ENCODE data around the gene CASZ1.

CASZ1 gene

DNA sequence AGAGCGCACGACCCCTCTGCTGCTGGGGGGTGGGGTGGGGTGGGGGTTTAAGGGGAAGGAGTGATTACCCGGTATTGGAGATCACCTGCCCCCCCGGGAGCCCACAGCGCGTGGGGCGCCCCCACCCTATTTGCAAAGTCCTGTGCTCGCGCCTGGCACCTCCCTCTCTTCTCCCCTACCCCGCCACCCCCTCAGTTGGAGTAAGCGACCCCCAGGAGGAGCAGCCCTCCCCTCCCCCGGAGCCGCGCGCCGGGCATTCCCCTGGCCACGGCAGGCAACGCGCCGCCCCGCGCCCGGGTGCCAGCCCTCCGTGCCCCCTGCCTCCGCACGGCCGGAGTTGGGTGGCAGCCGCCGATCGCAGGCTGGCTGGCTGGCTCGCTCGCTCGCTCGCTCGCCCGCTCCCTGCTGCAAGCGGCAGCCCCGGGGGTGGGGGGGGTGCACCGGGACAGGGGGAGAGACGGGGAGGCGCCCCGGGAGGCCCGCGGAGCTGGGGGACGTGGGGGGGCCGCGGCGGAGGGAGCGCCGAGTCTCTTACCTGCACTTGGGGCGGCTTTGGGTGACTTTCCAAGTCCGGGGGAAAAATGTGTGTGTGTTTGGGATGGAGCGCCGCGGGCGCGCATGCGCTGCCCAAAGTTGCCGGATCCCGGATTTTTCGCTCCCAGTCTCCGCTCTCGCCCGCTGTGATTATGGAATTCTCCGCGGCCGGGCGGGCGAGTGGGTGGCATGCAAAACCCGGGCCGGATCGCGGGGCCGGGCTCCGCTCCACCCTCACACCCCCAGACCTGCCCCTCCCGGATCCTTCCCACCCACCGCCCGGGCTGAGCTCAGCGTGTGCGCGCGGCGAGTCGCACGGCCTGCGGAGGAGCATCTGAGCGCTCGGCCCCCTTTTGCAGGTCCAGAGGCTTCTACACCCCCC, at the start of gene CASZ1:
TSS of gene CASZ1 (minus strand) at position 618 of the 916 bp plus-strand sequence. CDS start 102,757 bp downstream, outside the sequence.
- DNase-seq (ENCODE audit: low read depth) = no peak

DNA sequence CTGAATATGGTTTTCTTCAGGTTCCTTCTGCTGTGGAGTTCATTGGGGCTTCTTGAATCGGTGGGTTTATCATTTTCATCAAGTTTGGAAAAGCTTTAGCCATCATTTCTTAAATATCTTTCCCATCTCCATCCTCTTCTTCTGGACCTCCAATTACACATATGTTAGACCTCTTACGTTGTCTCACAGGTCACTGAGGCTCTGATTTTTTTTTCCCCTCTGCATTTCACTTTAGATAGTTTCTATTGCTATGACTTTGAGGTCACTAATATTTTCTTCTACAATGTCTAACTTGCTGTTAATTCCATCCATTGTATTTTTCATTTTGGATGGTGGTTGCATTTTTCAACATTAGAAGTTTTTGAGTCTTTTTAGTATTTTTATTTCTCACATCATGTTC, 47.3 kb upstream of the CASZ1 start:
- DNase-seq (ENCODE audit: low read depth) = no peak

DNA sequence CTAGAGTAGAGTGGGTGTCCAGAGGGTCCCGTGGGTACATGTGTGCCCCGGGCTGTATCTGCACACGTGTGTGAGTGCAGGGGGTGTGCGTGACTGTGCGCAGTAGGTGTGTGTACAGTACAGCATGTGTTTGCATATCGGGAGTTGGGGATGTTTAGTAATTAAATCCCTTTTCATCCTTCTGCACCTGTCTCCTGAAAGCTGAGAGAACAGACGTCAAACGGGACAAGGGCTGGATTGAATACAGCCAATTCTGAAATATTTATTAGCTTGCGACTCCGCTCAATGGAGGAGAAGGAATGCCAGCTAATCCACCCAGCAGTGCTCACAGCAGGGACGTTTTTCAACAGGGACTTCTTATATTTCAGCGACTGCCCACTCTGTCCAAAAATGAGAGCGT, 44.7 kb upstream of the CASZ1 start:
- no peak for DNase-seq (ENCODE audit: low read depth)

DNA sequence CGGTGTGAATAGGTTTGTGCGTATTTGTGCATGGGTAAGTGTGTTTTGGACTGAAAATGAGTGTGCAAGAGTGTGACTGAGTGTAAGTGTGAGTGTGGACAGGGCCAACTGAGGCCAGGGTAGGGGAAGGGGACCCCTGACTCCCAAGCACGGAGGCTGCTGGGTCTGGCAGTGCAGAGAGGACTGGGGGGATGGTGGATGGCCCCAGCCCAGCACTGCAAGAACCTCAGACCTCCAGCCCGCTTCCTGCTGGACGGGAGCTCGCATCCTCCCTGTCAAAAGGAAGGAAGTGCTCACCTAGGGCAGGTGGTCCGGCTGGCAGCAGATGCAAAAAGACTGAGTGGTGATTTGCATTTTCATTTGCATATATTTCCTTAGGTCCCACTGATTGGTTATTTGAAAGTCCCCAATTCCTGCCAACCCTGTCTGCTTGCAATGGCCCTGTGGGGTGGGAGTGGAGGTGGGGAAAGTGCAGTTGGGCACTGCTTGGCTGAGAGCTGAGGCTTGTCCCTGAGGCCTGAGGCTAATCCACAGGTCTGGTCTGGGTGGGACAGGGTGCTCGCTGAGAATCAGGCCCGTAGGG, 42.8 kb upstream of the CASZ1 start:
- no peak for DNase-seq (ENCODE audit: low read depth)

- DNase-seq (ENCODE audit: low read depth) = no peak
Observed at GRCh38 chr1:10838541-10838940, 42.1 kb upstream of the CASZ1 start.

DNA sequence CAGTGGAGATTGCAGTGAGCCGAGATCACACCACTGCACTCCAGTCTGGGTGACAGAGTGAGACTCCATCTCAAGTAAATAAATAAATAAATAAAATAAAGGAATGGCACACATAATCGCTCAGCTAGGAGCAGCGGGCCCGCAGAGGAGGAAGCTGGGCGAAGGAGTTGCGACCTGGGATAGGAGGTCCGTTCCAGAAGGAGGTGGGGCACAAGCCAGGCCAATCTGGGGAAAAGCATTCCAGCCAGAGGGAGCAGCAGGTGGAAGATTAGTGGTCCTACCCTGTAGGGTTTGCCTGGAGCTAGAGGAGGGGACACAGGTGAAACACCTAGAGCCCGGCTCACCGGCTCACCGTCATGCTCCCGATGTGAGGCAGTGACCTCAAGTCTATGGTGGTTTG, 40.3 kb upstream of the CASZ1 start:
- DNase-seq (ENCODE audit: low read depth) = no peak

DNA sequence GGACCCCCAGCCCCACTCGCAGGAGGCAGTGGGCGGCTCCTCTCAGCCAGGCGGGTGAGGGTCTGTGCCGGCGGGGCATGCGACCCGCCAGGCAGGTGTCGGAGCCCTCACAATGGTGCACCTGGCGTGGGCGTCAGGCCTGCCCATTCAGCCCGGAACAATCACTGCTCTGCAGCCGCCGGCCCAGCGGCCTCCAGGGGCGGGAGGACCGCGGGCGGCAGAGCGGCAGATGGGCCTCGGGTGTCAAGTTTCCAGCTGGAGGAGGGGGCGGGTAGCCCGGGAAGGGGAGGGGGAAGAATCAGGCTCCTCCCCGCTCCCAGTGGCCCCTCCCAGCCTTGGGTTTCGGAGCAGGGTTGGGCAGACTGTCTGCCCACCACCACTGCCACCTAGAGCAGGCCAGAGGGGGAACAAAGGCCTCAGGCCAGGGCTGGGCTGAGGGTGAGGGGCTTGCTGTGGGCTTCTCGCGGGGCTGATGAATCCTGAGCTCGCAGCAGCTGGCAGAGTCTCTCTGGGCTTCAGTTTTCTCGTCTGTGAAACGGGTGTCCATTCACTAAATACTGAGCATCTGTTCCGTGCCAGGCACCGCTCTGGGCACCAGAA, 39.5 kb upstream of the CASZ1 start:
- no peak for DNase-seq (ENCODE audit: low read depth)

DNA sequence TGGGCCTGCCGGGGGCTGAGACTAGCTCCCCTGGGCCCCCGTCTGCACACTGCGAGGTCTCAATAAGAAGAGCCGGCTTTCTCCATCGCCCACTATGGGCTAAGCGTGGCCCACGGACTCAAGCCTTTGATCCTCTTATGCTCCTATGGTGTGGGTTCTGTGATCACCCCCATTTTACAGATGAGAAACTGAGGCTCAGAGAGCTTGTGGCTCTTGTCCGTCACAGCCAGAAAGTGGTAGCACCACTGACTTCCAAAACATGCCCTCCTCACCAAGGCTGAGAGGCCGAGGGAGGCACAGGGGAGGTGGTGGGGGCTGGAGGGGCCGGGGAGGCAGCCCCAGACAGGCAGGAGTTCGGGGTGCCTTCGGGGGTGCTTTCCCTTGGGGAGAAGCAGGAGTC, 39.0 kb upstream of the CASZ1 start:
- no peak for DNase-seq (ENCODE audit: low read depth)

DNA sequence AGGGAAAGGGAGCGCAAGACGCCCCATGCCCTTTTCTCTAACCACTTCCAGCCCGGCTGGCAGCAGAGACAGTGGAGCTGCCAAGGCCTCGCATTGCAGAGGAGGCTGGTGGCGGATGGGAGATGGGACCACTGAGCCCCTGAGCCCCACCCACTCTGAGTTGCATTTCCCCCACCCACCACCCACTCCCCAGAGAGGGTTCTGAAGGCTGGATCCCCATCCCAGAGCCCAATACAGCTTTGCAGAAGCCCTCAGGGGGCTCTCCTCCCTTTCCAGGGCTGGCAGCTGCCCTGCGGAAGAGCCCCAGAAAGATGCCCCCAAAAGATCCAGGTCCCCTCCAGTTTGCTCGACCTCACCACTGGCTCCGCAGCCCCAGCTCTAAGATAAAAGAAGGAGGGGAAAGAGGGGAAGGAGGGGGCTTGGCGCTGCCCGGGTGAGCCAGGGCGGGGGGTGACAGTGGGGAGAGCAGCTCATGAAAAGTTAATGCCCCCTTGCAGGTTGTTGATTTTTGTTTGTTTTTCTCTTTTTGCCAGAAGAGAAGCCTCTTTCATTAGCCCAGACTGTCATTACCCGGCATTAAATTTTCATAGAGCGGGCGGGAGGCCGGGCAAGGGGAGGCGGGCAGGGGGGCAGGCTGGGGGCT, 38.4 kb upstream of the CASZ1 start:
- no peak for DNase-seq (ENCODE audit: low read depth)

DNA sequence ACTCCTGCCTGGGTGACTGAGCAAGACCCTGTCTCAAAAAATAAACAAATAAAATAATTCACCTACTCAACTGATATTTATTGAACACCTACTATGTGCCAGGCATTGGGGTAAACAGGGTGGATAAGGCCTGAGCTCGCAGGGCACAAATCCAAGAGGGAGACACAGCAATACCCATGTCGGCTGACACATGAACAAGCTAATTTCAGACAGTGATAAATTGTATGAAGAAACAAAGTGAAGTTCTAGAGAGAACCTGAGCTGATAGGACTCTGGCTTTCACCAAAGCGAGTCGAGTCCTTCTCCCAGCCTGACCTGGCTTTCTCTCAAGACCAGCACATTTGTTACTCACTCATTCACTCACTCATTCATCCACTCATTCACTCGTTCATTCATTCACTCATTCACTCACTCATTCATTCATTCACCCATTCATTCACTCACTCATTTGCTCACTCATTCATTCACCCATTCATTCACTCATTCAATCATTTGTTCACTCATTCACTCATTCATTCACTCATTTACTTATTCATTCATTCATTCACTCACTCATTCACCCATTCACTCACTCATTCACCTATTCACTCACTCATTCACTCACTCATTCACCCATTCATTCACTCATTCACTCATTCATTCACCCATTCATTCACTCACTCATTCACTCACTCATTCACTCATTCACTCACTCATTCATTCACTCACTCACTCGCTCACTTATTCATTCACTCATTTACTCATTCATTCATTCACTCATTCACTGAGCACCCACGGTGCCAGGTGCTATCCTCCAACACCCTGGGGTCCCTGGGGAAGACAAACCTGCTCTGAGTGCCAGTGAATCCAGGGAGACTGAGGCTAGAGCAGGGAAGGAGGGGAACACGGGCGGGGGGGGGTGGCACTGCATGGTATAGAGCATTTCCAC, 37.4 kb upstream of the CASZ1 start:
- DNase-seq (ENCODE audit: low read depth) = no peak

- DNase-seq (ENCODE audit: low read depth) = no peak
Observed at GRCh38 chr1:10832703-10833102, 36.3 kb upstream of the CASZ1 start.

DNA sequence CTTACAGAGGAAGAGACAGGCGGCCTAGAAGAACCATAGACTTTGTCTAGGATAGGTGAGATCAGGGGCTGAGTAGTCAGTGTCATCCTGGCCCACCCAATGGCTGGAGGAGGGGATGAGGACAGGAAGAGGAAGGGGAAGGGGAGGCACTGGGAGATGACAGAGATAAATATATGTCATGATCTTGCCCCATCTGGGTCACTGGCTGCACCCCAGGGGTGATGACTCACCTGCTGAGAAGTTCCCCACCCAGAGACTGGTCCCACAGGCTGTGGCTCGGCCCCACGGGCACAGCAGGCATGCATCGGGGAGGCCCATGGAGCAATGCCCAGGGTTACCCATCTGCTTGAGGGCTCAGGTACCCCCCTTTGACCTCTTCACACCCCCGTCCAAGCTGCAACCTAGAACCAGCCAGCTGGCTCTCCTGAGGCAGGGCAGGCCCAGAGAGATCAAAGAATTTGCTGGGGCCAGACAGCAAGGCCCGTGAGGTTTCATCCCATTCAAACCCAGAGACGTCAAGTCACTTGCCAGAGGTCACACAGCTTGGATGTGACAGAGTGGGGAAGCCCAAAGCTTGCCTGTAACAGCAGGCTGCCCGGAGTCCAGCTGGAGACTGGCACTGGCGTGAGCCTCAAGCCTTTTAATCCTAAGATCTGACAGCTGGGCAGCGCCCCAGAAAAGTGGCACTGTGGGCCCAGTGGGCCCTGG, 34.7 kb upstream of the CASZ1 start:
- DNase-seq (ENCODE audit: low read depth) = no peak

DNA sequence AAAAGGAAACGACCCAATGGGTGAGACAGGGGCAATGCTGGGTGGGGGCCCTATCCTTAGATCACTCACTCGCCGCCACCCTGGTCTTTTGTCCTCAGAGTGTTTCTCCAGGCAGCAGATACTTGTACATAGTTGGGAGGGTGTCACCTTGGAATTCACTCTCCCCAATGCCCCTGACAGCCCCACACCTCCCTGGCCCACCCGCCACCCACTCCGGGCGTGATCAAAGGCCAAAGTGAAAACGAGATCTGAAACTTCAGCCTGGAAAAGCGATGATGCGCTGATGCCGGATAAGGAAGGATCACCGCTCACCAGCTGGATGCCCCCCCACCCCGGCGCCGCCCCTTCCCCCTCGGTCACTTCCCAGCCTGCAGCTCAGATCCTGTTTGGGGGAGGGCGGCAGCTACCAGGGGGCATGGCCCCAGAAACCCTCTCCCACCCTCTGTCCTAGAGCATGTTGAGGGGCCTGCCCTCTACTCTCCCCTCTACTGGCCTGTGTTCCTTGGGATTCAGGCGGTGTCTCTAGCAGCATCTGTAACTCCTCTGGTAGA, 33.6 kb upstream of the CASZ1 start:
- no peak for DNase-seq (ENCODE audit: low read depth)

DNA sequence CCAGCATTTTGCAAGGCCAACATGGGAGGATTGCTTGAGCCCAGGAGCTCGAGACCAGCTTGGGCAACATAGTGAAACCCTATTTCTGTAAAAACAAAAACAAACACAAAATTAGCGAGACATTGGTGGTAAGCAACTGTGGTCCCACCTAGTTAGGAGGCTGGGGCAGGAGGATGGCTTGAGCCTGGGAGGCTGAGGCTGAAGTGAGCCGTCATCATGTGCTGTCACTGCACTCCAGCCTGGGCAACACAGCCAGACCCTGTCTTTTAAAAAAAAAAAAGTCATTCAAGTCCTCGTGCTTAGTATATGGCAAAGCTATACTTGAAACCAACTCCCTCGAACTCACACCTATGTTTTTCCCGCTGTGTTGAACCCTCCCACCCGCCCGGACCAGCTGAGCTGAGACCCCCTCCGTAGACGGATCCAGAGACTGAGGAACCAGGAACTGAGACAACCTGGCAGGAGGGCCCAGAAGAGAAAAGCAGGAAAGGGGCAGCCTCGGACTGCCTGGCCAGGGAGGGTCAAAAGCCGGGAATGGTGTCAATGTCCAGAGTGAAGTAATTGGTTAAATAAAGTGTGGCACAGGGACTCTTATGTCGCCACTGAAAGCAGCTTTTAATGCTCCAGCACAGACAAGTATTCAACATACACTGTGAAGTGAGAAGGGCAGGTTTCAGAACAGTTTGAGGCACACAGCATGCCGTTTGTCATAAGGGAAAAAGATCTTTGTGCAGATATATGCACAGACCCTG, 32.8 kb upstream of the CASZ1 start:
- no peak for DNase-seq (ENCODE audit: low read depth)

GRCh38 chr1:10827377-10828333, 31.2 kb upstream of the CASZ1 start:
- DNase-seq (ENCODE audit: low read depth) = no peak

- no peak for DNase-seq (ENCODE audit: low read depth)
Observed at GRCh38 chr1:10825592-10825991, 29.1 kb upstream of the CASZ1 start.

DNA sequence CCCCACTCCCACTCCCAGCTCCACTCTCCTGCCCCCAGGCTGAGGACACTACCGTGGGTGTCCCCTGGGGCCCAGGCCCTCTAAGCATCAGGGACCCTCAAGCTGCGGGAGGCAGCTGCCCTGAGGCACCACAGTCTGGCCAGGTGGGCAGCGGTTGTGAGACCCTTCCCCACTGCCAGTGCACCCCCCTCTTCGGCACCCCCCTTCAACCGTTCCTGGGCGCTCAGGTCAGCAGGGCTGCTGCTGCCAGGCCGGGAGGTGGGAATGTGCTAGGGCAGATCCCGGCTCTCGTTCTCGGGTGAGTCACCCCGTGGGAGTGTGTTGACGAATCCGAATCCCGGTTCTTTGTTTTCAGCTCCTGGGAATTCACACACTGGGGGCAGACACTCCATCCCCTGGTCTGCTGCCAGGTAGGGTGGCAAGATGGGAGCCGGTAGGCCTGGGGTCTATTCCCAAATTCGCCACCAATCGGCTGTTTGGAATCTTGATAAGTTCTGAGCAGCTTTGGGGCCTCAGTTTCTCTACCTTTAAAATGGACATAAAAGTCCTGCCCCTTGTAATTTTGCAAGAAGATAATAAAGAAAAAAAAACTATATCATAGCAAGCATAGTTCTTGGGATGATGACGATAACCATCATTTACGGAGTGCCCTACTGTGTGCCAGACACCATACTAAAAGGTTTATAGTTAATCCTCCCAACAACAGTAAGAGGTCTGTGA, 28.5 kb upstream of the CASZ1 start:
- no peak for DNase-seq (ENCODE audit: low read depth)

GRCh38 chr1:10823000-10823401, 26.6 kb upstream of the CASZ1 start:
- DNase-seq (ENCODE audit: low read depth) = no peak
